H9 (cell line): ENCODE measurements around the gene PAMR1. TPM values are rescaled to one million over a fixed set of nuclear protein-coding genes. Genes with fewer than 3 reads are reported as not detected.

Experiments used
- DNase-seq: peaks from one replicate; pipeline ENCODE4 v3.0.0-alpha.2; 2017
- H2AFZ ChIP-seq: one replicate; pipeline ENCODE4 v1.6.1; 2013; ENCODE audit warnings: mild to moderate bottlenecking, low read length, control low read depth, moderate library complexity
- H2AK5ac ChIP-seq: 2 replicates; pipeline ENCODE4 v1.6.1; 2013; ENCODE audit warnings: low read length, control low read depth, mixed read lengths; ENCODE audit not compliant: insufficient read length
- H2BK120ac ChIP-seq: one replicate; pipeline ENCODE4 v1.6.1; 2013; ENCODE audit warnings: low read depth, mild to moderate bottlenecking, low read length, control low read depth, inconsistent platforms; ENCODE audit not compliant: poor library complexity, severe bottlenecking
- H2BK12ac ChIP-seq: 2 replicates; pipeline ENCODE4 v1.6.1; 2013; ENCODE audit warnings: low read length, control low read depth, mixed read lengths, low read depth; ENCODE audit not compliant: insufficient read length
- H2BK15ac ChIP-seq: 2 replicates; pipeline ENCODE4 v1.6.1; 2013; ENCODE audit warnings: low read depth, low read length, control low read depth
- H2BK20ac ChIP-seq: one replicate; pipeline ENCODE4 v1.6.1; 2013; ENCODE audit warnings: low read depth, mild to moderate bottlenecking, low read length, control low read depth, inconsistent platforms; ENCODE audit not compliant: poor library complexity, severe bottlenecking
- H2BK5ac ChIP-seq: 2 replicates; pipeline ENCODE4 v1.6.1; 2013; ENCODE audit warnings: low read length, control low read depth, mixed read lengths; ENCODE audit not compliant: insufficient read length
- H3K14ac ChIP-seq: 2 replicates; pipeline ENCODE4 v1.6.1; 2013; ENCODE audit warnings: low read length, control low read depth; ENCODE audit not compliant: insufficient read depth
- H3K18ac ChIP-seq: 2 replicates; pipeline ENCODE4 v1.6.1; 2013; ENCODE audit warnings: low read depth, mild to moderate bottlenecking, mixed read lengths, low read length, control low read depth; ENCODE audit not compliant: insufficient read length
- H3K23ac ChIP-seq: 2 replicates; pipeline ENCODE4 v1.6.1; 2013; ENCODE audit warnings: low read length, control low read depth, mixed read lengths, low read depth; ENCODE audit not compliant: insufficient read length
- H3K23me2 ChIP-seq: 2 replicates; pipeline ENCODE4 v1.6.1; 2013; ENCODE audit warnings: low read depth, mild to moderate bottlenecking, mixed read lengths, low read length, control low read depth; ENCODE audit not compliant: insufficient read length, poor library complexity, severe bottlenecking
- H3K27ac ChIP-seq: 2 replicates; pipeline ENCODE4 v1.5.1; 2013; ENCODE audit warnings: low read length, control low read depth, mixed read lengths, low read depth; ENCODE audit not compliant: insufficient read length
- H3K27me3 ChIP-seq: 2 replicates; pipeline ENCODE4 v1.6.1; 2013; ENCODE audit warnings: low read length, control low read depth, inconsistent platforms; ENCODE audit not compliant: insufficient read depth
- H3K4ac ChIP-seq: 2 replicates; pipeline ENCODE4 v1.6.1; 2013; ENCODE audit warnings: low read depth, mild to moderate bottlenecking, control low read depth, inconsistent platforms, low read length, moderate library complexity
- H3K4me1 ChIP-seq: 2 replicates; pipeline ENCODE4 v1.6.1; 2013; ENCODE audit warnings: low read length, control low read depth, inconsistent platforms; ENCODE audit not compliant: insufficient read depth
- H3K4me2 ChIP-seq: 2 replicates; pipeline ENCODE4 v1.6.1; 2013; ENCODE audit warnings: low read length, control low read depth, mixed read lengths; ENCODE audit not compliant: insufficient read length, insufficient read depth
- H3K56ac ChIP-seq: 2 replicates; pipeline ENCODE4 v1.6.1; 2013; ENCODE audit warnings: low read depth, mild to moderate bottlenecking, mixed read lengths, low read length, control low read depth; ENCODE audit not compliant: insufficient read length
- H3K79me1 ChIP-seq: 2 replicates; pipeline ENCODE4 v1.6.1; 2013; ENCODE audit warnings: low read depth, mild to moderate bottlenecking, moderate library complexity, low read length, control low read depth, inconsistent platforms; ENCODE audit not compliant: insufficient read depth, poor library complexity, severe bottlenecking
- H3K79me2 ChIP-seq: 2 replicates; pipeline ENCODE4 v1.6.1; 2013; ENCODE audit warnings: low read length, control low read depth, inconsistent platforms; ENCODE audit not compliant: insufficient read depth
- H3K9ac ChIP-seq: 2 replicates; pipeline ENCODE4 v1.6.1; 2013; ENCODE audit warnings: low read length, control low read depth, mixed read lengths; ENCODE audit not compliant: insufficient read length; ENCODE audit errors: extremely low read depth
- H3K9me3 ChIP-seq: one replicate; pipeline ENCODE4 v1.6.1; 2013; ENCODE audit warnings: low read depth, low read length, inconsistent platforms; ENCODE audit not compliant: control insufficient read depth
- H3T11ph ChIP-seq: one replicate; pipeline ENCODE4 v1.6.1; 2013; ENCODE audit warnings: mild to moderate bottlenecking, low read length, control low read depth, inconsistent platforms
- H4K20me1 ChIP-seq: one replicate; pipeline ENCODE4 v1.6.1; 2013; ENCODE audit not compliant: control insufficient read depth, insufficient read length, insufficient read depth
- H4K5ac ChIP-seq: 2 replicates; pipeline ENCODE4 v1.6.1; 2013; ENCODE audit warnings: low read depth, mild to moderate bottlenecking, mixed read lengths, low read length, control low read depth; ENCODE audit not compliant: insufficient read length
- H4K8ac ChIP-seq: replicated peaks from 2 replicates; pipeline ENCODE4 v1.6.1; 2013; ENCODE audit warnings: low read length, control low read depth, mixed read lengths, low read depth; ENCODE audit not compliant: insufficient read length
- H4K91ac ChIP-seq: 2 replicates; pipeline ENCODE4 v1.6.1; 2013; ENCODE audit warnings: low read depth, mild to moderate bottlenecking, moderate library complexity, mixed read lengths, low read length, control low read depth; ENCODE audit not compliant: insufficient read length
- H3K27ac Mint-ChIP-seq, 3 experiments: 2 replicates in 2 of 3; 3 replicates in 1 of 3; pipeline ENCODE4 v1.8.0; 2020 to 2021; ENCODE audit warnings: mixed read lengths in 3 of 3, mild to moderate bottlenecking in 1 of 3, moderate library complexity in 1 of 3
- H3K27me3 Mint-ChIP-seq: 2 replicates; pipeline ENCODE4 v1.8.0; 2021; ENCODE audit warnings: low read depth, mild to moderate bottlenecking, moderate library complexity, mixed read lengths
- H3K36me3 Mint-ChIP-seq, 3 experiments: 2 replicates in 2 of 3; 3 replicates in 1 of 3; pipeline ENCODE4 v1.8.0; 2020 to 2021; ENCODE audit warnings: low read depth in 3 of 3, mixed read lengths in 3 of 3; ENCODE audit not compliant: insufficient read depth in 1 of 3
- H3K4me1 Mint-ChIP-seq, 2 experiments: 2 replicates each; pipeline ENCODE4 v1.8.0; 2020; ENCODE audit warnings: mixed read lengths in 2 of 2
- H3K4me3 Mint-ChIP-seq, 2 experiments: 2 replicates in 1 of 2; 3 replicates in 1 of 2; pipeline ENCODE4 v1.8.0; 2020 to 2021; ENCODE audit warnings: mild to moderate bottlenecking in 2 of 2, mixed read lengths in 2 of 2, moderate library complexity in 1 of 2
- H3K9me3 Mint-ChIP-seq, 2 experiments: 2 replicates in 1 of 2; 3 replicates in 1 of 2; pipeline ENCODE4 v1.8.0; 2020; ENCODE audit warnings: mild to moderate bottlenecking in 2 of 2, mixed read lengths in 2 of 2, moderate library complexity in 1 of 2
- WGBS: extraction: QIAGEN DNeasy Blood & Tissue Kit; methylation state at CpG from one replicate; pipeline ENCODE4 v1.1.7; 2013; ENCODE audit warnings: missing lambda C conversion rate, low lambda C conversion rate, mixed read lengths; ENCODE audit not compliant: insufficient read length; ENCODE audit errors: extremely low coverage; 5-methylcytosine and 5-hydroxymethylcytosine counted together
- total RNA-seq: library from RNA; stranded (reverse); gene quantifications from 2 replicates; pipeline ENCODE4 v1.2.1, GENCODE V29; 2021
- TF ChIP-seq, protein P1 (sequence below): fragments of 200-600 bp; sonication (generic); conservative IDR thresholded peaks from 3 replicates; pipeline ENCODE4 v1.8.0; 2021; ENCODE audit warnings: antibody characterized with exemption, mild to moderate bottlenecking

The PAMR1 gene
- total RNA-seq, 1 experiment from 2014 or later, result 2.4 TPM

DNA sequence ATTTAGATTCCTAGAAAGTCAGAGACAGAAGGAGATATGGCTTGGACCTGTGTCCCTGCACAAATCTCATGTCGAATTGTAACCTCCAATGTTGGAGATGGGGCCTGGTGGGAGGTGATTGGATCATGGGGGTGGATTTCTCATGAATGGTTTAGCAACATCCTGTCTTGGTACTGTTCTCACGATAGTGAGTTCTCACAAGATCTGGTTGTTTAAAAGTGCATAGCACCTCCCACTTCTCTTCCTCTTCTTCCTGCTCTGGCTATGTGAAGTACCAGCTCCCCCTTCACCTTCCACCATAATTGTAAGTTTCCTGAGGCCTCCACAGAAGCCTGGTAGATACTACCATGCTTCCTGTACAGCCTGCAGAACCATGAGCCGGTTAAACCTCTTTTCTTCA is 27.6 kb upstream of the PAMR1 start:
- TF ChIP-seq, protein P1, sequence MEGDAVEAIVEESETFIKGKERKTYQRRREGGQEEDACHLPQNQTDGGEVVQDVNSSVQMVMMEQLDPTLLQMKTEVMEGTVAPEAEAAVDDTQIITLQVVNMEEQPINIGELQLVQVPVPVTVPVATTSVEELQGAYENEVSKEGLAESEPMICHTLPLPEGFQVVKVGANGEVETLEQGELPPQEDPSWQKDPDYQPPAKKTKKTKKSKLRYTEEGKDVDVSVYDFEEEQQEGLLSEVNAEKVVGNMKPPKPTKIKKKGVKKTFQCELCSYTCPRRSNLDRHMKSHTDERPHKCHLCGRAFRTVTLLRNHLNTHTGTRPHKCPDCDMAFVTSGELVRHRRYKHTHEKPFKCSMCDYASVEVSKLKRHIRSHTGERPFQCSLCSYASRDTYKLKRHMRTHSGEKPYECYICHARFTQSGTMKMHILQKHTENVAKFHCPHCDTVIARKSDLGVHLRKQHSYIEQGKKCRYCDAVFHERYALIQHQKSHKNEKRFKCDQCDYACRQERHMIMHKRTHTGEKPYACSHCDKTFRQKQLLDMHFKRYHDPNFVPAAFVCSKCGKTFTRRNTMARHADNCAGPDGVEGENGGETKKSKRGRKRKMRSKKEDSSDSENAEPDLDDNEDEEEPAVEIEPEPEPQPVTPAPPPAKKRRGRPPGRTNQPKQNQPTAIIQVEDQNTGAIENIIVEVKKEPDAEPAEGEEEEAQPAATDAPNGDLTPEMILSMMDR, result no peak

More for the DNA sequence above, 27.6 kb upstream of the PAMR1 start:
- H4K5ac ChIP-seq, result no peak overlapping the region
- H3K4me2 ChIP-seq, result no peak overlapping the region
- H2BK12ac ChIP-seq, result no peak overlapping the region
- no peak overlapping the region for H3T11ph ChIP-seq
- H3K4ac ChIP-seq, result no peak overlapping the region
- no peak overlapping the region for H3K14ac ChIP-seq
- H2BK20ac ChIP-seq, result no peak overlapping the region
- H3K27ac Mint-ChIP-seq, result no peak overlapping the region
- H3K23me2 ChIP-seq, result no peaks in the 10 kb centered on the region
- H3K27ac ChIP-seq, result no peak overlapping the region
- H2BK15ac ChIP-seq, result no peak overlapping the region
- no peaks in the 10 kb centered on the region for H3K79me1 ChIP-seq
- H3K9me3 ChIP-seq, result no peaks in the 10 kb centered on the region
- H2AFZ ChIP-seq, result no peak overlapping the region
- no peak overlapping the region for H2BK5ac ChIP-seq
- no peak overlapping the region for H3K56ac ChIP-seq
- no peak overlapping the region for H2AK5ac ChIP-seq
- H3K18ac ChIP-seq, result no peak overlapping the region
- no peak overlapping the region for H4K8ac ChIP-seq
- no peak overlapping the region for H3K23ac ChIP-seq
- H3K9ac ChIP-seq, result no peak overlapping the region
- no peak overlapping the region for H3K4me3 Mint-ChIP-seq
- DNase-seq, result no peak
- H3K27me3 Mint-ChIP-seq, result peaks cover 5% of the 10 kb centered on the region
- H3K36me3 Mint-ChIP-seq, result peaks cover 0 to 1% (median 0%) of the 10 kb centered on the region in 3 experiments; a peak in 1 of 7 replicates
- H3K4me1 ChIP-seq, result peaks cover 3% of the 10 kb centered on the region; the same call in 1 of the 2 replicates
- H3K27me3 ChIP-seq, result no peaks in the 10 kb centered on the region
- H2BK120ac ChIP-seq, result no peak overlapping the region
- no CpG with 5 or more reads among the region's 3 CpGs for WGBS
- H3K4me1 Mint-ChIP-seq, result peaks cover 35 to 39% of the 10 kb centered on the region in 2 experiments
- H4K20me1 ChIP-seq, result no peaks in the 10 kb centered on the region
- no peaks in the 10 kb centered on the region; a peak in 2 of 5 replicates for H3K9me3 Mint-ChIP-seq
- H3K79me2 ChIP-seq, result no peaks in the 10 kb centered on the region
- no peak overlapping the region for H4K91ac ChIP-seq
